Omental fat pad (tissue), 4 donors: ENCODE measurements around the gene SMIM7. TPM values are rescaled to one million over a fixed set of nuclear protein-coding genes. Genes with fewer than 3 reads are reported as not detected.
"Not testable (repeated sequence)": the region's sequence is repeated elsewhere in the genome, so short reads cannot be mapped to it uniquely, and the experiment has no call there.

ENCODE experiments used
- ATAC-seq: fragments of 150-250 bp; one replicate; pipeline ENCODE4 v1.9.1; 2016; ENCODE audit warnings: mild to moderate bottlenecking, moderate library complexity; ENCODE audit not compliant: low FRiP score
- DNase-seq: peaks from one replicate; pipeline ENCODE4 v3.0.0-alpha.2; 2019; ENCODE audit warnings: low spot score
- CTCF ChIP-seq, 3 donors: fragments of 450-650 bp; IDR thresholded peaks; one replicate each; pipeline ENCODE4 v1.5.1; 2016 to 2017; ENCODE audit warnings: antibody characterized with exemption in 3 of 3, mild to moderate bottlenecking in 3 of 3, moderate library complexity in 2 of 3
- total RNA-seq, 4 donors: library from RNA; depleted of rRNA; stranded (reverse); fragments of >200 nt; gene quantifications; one replicate each; pipeline ENCODE4 v1.1.0, GENCODE V29; 2016

The SMIM7 gene
- total RNA-seq, 4 donors from 2014 or later, result 86.8 to 128 (median 123) TPM

- no peak for ATAC-seq
- TF ChIP-seq CTCF (IDR thresholded peaks at IDR 0.05), result no peak
These were observed 4.2 kb downstream of the SMIM7 start for GRCh38 chr19:16655727-16656126.

DNA sequence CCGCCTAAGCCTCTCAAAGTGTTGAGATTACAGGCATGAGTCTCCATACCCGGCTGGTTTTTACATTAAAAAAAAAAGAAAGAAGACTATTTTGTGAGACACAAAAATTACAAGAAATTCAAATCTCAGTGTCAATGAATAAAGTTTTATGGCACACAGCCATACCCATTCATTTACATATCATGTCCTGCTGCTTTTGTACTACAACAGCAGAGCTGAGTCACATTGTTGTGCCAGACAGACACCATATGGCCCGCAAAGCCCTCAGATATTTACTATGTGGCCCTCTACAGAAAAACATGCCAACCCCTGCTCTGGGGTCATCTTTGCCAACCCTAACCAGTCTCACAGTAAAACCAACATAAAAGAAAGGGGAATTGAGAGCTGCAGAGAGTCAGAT, 5.3 kb downstream of the SMIM7 start:
- TF ChIP-seq CTCF (IDR thresholded peaks at IDR 0.05), result no peak
- DNase-seq (no peak), ATAC-seq (no peak)

More at GRCh38 chr19:16655727-16656126, 4.2 kb downstream of the SMIM7 start:
- no peak for DNase-seq

DNA sequence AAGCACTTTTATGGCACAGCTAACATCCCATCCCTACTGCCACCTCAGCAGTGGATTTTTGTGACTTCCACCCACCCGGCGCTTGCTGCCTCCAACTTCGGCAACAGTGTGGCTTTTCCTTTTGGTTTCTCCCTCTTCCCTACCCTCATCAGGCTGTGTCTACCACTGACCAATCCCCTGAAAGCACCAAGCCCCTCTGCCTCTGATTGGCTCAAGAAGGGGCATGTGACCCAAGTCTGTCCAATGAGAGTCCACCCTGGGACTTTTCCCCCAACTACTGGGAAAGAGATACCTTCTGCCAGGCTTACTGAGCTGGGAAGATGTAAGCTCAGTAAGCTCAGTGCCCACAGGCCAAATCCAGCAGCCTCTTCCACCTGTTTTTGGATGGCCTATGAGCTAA, 5.8 kb downstream of the SMIM7 start:
- DNase-seq (no peak), ATAC-seq (no peak)
- no peak for TF ChIP-seq CTCF (IDR thresholded peaks at IDR 0.05)

DNA sequence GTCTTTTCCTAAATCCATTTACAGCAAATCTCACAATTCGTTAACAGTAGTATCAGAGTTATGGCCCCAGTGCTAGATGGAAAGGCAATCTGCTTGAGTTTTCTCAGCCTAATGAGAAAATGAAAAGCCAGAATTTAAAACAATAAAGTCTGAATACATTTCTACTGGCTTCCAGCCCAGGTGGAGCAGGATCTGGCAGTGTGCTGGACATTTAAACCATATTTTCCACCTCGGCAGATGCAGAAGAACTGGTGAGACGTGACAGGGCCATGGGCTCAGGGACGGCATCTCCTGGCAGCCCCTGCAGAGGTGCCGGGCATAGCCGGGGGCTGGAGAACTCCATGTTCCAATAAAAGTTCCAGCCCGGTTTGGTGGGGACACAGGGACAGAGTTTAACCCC, 7.1 kb downstream of the SMIM7 start:
- DNase-seq, result no peak
- TF ChIP-seq CTCF (IDR thresholded peaks at IDR 0.05), result no peak
- no peak for ATAC-seq

DNA sequence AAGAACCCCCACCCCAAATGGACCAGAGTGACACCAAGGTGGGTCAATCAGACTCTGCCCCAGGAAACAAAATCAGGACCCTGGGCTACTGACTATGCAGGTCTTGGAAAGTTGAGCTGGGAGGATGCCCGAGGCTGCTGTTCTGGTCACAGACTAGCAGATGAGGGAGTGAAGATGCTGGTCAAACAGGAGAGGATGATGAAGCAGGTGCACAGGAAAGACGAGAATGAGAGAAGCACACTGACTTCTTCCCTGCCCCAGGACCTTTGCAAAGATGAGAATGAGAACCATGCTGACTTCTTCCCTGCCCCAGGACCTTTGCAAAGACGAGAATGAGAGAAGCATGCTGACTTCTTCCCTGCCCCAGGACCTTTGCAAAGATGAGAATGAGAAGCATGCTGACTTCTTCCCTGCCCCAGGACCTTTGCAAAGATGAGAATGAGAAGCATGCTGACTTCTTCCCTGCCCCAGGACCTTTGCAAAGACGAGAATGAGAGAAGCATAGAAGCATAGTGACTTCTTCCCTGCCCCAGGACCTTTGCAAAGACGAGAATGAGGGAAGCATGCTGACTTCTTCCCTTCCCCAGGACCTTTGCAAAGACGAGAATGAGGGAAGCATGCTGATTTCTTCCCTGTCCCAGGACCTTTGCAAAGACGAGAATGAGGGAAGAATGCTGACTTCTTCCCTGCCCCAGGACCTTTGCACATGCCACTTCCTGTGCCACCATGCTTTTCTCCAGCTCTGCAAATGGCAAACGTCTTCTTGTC, 8.3 kb downstream of the SMIM7 start:
- not testable (repeated sequence) for ATAC-seq, DNase-seq

- no peak for TF ChIP-seq CTCF (IDR thresholded peaks at IDR 0.05)
- no peak for DNase-seq
- ATAC-seq, result no peak
These were observed 9.1 kb downstream of the SMIM7 start for GRCh38 chr19:16650821-16651220.

- no peak for TF ChIP-seq CTCF (IDR thresholded peaks at IDR 0.05)
- ATAC-seq, result no peak
- DNase-seq, result no peak
These were observed 10.2 kb downstream of the SMIM7 start for GRCh38 chr19:16649734-16650133.
